ENCODE measurements around the gene MSI2. TPM values are rescaled to one million over a fixed set of nuclear protein-coding genes. Genes with fewer than 3 reads are reported as not detected.

The MSI2 gene
- total RNA-seq, 4 donors from 2014 or later: 60.7 to 101 (median 70.9) TPM

DNA sequence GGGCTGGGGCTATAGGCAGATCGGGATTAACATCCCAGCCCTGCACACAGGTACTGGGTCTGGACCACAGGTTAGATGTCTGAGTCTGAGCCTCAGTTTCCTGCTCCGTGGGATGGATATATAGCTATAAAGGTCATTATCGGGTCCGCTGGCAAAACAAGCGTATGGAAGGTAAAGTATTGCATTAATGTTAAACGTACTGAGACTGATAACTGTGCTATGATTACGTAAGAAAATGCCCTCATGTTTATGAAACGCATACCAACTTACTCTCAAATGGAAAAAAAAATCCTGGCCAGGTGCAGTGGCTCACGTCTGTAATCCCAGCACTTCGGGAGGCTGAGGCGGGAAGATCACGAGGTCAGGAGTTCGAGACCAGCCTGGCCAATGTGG, 353.6 kb downstream of the MSI2 start:
- H3K4me1 ChIP-seq: peaks cover 12 to 28% of the 10 kb centered on the region in 2 donors
- DNase-seq: no peak
- 93 to 94% methylated on average over 13 of the region's 13 CpGs for WGBS, 2 donors
- H3K4me3 ChIP-seq (replicated peaks in 1 of 3): no peak overlapping the region
- TF ChIP-seq POLR2A (IDR thresholded peaks at IDR 0.05): no peak
- TF ChIP-seq, protein P1, sequence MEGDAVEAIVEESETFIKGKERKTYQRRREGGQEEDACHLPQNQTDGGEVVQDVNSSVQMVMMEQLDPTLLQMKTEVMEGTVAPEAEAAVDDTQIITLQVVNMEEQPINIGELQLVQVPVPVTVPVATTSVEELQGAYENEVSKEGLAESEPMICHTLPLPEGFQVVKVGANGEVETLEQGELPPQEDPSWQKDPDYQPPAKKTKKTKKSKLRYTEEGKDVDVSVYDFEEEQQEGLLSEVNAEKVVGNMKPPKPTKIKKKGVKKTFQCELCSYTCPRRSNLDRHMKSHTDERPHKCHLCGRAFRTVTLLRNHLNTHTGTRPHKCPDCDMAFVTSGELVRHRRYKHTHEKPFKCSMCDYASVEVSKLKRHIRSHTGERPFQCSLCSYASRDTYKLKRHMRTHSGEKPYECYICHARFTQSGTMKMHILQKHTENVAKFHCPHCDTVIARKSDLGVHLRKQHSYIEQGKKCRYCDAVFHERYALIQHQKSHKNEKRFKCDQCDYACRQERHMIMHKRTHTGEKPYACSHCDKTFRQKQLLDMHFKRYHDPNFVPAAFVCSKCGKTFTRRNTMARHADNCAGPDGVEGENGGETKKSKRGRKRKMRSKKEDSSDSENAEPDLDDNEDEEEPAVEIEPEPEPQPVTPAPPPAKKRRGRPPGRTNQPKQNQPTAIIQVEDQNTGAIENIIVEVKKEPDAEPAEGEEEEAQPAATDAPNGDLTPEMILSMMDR (IDR thresholded peaks at IDR 0.05): no peak
- intact Hi-C loops (cut with DNase I): loop anchor here (10.0 kb wide), 1 partner anchor 365 kb away; no protein-coding TSS in a partner anchor
- H3K27ac ChIP-seq: no peak overlapping the region
- no peaks in the 10 kb centered on the region for H3K9me3 ChIP-seq
- no peaks in the 10 kb centered on the region for H3K27me3 ChIP-seq
- no peaks in the 10 kb centered on the region for H3K36me3 ChIP-seq

DNA sequence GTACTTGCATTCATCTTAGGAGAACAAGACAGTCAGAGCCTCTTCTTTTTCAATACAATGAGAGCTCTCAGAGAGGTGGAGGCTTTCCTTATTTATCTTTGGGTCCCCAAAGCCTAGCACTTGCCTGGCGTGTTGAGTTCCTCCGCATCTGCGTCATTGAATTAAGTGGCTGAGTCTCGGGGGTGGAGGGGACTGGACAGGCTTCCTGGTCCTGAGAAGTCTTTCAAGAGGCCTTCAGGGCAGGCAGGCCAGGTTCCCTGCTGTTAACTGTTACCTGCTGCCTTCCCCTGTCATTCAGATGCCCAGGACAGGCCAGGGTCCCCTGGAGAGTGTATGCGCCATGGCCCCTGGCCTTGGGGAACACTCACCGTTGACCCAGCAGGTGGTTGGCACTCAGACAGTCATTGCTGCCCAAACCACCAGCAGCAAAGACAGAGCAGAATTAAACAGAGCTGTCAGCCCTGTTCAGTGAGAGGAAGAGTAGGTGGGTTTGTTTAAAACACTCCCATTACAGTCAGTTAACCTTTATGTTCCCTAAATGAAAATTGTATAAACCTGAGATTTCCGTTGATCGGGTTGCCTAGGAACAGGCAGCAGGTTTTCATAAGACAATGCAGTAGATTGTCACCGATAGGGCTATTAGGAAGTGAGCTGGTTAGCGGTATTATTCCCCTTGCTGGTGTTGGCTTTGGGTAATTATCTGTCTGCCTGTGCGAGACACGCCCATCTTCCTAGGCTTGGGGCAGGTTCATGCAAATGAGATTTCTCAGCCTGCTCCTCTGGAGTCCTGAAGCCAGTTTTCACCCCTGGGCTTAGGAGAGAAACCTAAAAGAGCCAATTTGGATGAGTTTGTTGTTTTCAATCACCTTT, 356.1 kb downstream of the MSI2 start:
- no peaks in the 10 kb centered on the region for H3K27me3 ChIP-seq
- no peak for TF ChIP-seq POLR2A (IDR thresholded peaks at IDR 0.05)
- TF ChIP-seq, protein P1 (IDR thresholded peaks at IDR 0.05): no peak
- peak overlapping the region in 1 of 3 donors; percentile 43 for H3K27ac ChIP-seq
- no peaks in the 10 kb centered on the region for H3K9me3 ChIP-seq
- WGBS, 2 donors: 56 to 90% methylated on average over 6 to 11 of the region's 12 CpGs
- no peak overlapping the region for H3K4me3 ChIP-seq (replicated peaks in 1 of 3)
- H3K36me3 ChIP-seq: no peaks in the 10 kb centered on the region
- peaks cover 0 to 9% of the 10 kb centered on the region in 2 donors for H3K4me1 ChIP-seq
- DNase-seq: peak in 1 of 2 donors; percentile 45
- intact Hi-C loops (cut with DNase I): no loop called here

DNA sequence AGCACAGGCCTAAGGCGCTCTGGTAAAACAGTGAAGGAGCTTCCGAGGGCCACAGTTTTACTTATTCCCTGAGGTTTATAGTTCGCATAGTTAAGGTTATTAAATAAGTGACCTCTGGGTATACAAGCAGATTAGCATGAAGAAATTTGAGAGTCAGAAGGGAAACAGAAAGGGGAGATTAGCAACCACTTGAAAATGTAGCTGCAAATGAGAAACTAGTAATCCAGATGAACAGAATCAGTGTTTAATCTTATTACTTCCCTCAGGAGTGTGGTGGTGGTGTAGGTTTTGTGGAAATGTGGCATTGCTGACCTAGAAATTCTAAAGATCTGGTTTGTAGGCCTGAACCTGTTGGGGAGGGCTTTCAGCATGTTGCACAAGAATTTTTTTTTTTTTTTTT, 358.4 kb downstream of the MSI2 start:
- 87 to 95% methylated on average over 3 of the region's 3 CpGs for WGBS, 2 donors
- Histone ChIP-seq H3K4me1 (peaks cover 0 to 9% of the 10 kb centered on the region in 2 donors), H3K27ac (no peak overlapping the region), H3K4me3 (replicated peaks in 1 of 3) (no peak overlapping the region), H3K36me3 (no peaks in the 10 kb centered on the region), H3K9me3 (no peaks in the 10 kb centered on the region), H3K27me3 (no peaks in the 10 kb centered on the region)
- TF ChIP-seq, protein P1 (IDR thresholded peaks at IDR 0.05): no peak
- no peak for TF ChIP-seq POLR2A (IDR thresholded peaks at IDR 0.05)
- DNase-seq: no peak
- intact Hi-C loops (cut with DNase I): no loop called here

DNA sequence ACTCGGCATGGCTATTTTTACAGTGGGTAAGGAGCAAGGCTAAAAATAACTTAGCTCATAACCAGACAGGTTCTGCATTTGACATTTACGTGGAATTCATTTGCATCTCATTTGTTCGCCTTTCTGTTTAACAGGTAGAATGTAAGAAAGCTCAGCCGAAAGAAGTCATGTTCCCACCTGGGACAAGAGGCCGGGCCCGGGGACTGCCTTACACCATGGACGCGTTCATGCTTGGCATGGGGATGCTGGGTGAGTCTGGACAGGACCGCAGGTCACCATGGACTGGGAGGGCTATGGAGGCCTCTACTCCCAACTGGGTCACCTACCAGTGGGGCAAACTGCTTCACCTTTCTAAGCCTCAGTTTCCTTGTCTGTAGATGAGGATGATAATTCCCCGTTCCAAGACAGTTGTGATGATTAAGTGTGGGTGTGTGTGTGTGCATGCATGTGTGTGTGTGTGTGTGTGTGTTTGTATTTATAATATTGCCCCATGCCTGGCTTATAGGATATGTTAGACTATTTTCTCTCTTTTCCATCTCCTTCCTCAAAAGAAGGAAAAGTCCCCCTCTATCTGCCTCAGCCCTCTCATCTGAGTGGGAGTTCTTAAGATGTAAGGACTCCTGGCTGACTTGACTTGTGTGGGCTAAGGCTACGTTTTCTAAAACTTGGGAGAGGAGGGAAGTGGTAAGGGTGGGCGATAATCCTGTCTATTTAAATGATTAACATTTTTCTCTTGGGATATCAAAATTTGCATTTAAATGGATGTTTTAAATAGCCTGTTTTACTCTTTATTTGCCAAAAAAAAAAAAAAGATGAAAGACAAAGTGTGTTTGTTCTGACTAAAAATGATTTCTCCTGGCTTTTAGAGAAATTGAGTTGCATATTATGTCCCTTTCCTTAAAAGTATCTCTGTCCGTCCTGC, 359.8 kb downstream of the MSI2 start:
- Histone ChIP-seq H3K4me1 (peaks cover 0 to 9% of the 10 kb centered on the region in 2 donors), H3K4me3 (replicated peaks in 1 of 3) (no peak overlapping the region), H3K9me3 (no peaks in the 10 kb centered on the region), H3K27ac (no peak overlapping the region), H3K27me3 (no peaks in the 10 kb centered on the region), H3K36me3 (no peaks in the 10 kb centered on the region)
- intact Hi-C loops (cut with DNase I): no loop called here
- DNase-seq: no peak
- 92 to 93% methylated on average over 13 of the region's 13 CpGs for WGBS, 2 donors
- TF ChIP-seq, protein P1 (IDR thresholded peaks at IDR 0.05): no peak
- no peak for TF ChIP-seq POLR2A (IDR thresholded peaks at IDR 0.05)

Measured in thyroid gland (tissue), 4 donors.